ENCODE data around the gene CCDC170.

The CCDC170 gene

GRCh38 chr6:151618717-151619116 lies 124.9 kb downstream of the CCDC170 start:
- DNase-seq = no peak

- DNase-seq = no peak
These were observed 126.4 kb downstream of the CCDC170 start for GRCh38 chr6:151620179-151620578.

- no peak for DNase-seq
These were observed 130.3 kb downstream of the CCDC170 start for GRCh38 chr6:151624071-151624470.

GRCh38 chr6:151624481-151624880 lies 130.7 kb downstream of the CCDC170 start:
- no peak for DNase-seq

- no peak for DNase-seq
These were observed 131.2 kb downstream of the CCDC170 start for GRCh38 chr6:151624900-151625536.

- no peak for DNase-seq
These were observed 134.1 kb downstream of the CCDC170 start for GRCh38 chr6:151627689-151628444.

- no peak for DNase-seq
These were observed 136.0 kb downstream of the CCDC170 start for GRCh38 chr6:151629791-151630190.

GRCh38 chr6:151630387-151630786 lies 136.6 kb downstream of the CCDC170 start:
- no peak for DNase-seq

- no peak for DNase-seq
These were observed 137.3 kb downstream of the CCDC170 start for GRCh38 chr6:151630991-151631655.

- no peak for DNase-seq
These were observed 138.7 kb downstream of the CCDC170 start for GRCh38 chr6:151632415-151632987.

GRCh38 chr6:151633526-151634335 lies 139.9 kb downstream of the CCDC170 start:
- no peak for DNase-seq

- DNase-seq = no peak
These were observed 140.5 kb downstream of the CCDC170 start for GRCh38 chr6:151634336-151634720.

- no peak for DNase-seq
These were observed 141.9 kb downstream of the CCDC170 start for GRCh38 chr6:151635741-151636140.

- no peak for DNase-seq
These were observed 144.0 kb downstream of the CCDC170 start for GRCh38 chr6:151637814-151638213.

- DNase-seq = no peak
These were observed 145.9 kb downstream of the CCDC170 start for GRCh38 chr6:151639750-151640149.

GRCh38 chr6:151641028-151641427 lies 147.2 kb downstream of the CCDC170 start:
- DNase-seq = no peak

- no peak for DNase-seq
These were observed 154.3 kb downstream of the CCDC170 start for GRCh38 chr6:151647976-151648639.

- no peak for DNase-seq
These were observed 156.0 kb downstream of the CCDC170 start for GRCh38 chr6:151649835-151650234.

- no peak for DNase-seq
These were observed 157.8 kb downstream of the CCDC170 start for GRCh38 chr6:151651639-151652038.

- DNase-seq = no peak
These were observed 158.5 kb downstream of the CCDC170 start for GRCh38 chr6:151652325-151652724.

- DNase-seq = no peak
These were observed 161.3 kb downstream of the CCDC170 start for GRCh38 chr6:151655099-151655498.

GRCh38 chr6:151656392-151656791 lies 162.6 kb downstream of the CCDC170 start:
- no peak for DNase-seq
